Neural cell (in vitro differentiated cells): ENCODE measurements around the gene SS18. TPM values are rescaled to one million over a fixed set of nuclear protein-coding genes. Genes with fewer than 3 reads are reported as not detected.

Experiments
- H2AFZ ChIP-seq: fragments of 200-600, 300-800 bp; sonication (generic), shearing (Covaris generic); 2 replicates; pipeline ENCODE4 v1.6.0; 2014; ENCODE audit warnings: low read depth, mild to moderate bottlenecking, antibody characterized with exemption, low read length, moderate library complexity
- H3F3A ChIP-seq: fragments of 200-600 bp; shearing (Covaris generic); 2 replicates; pipeline ENCODE4 v1.6.1; 2016; ENCODE audit warnings: mild to moderate bottlenecking, moderate library complexity, mixed read lengths, antibody characterized with exemption, low read length; ENCODE audit not compliant: insufficient read depth, poor library complexity, severe bottlenecking
- H3K27ac ChIP-seq: fragments of 200-600, 300-800 bp; sonication (generic), shearing (Covaris generic); 2 replicates; pipeline ENCODE4 v1.5.1; 2014; ENCODE audit warnings: mild to moderate bottlenecking, low read length, moderate library complexity
- H3K27me3 ChIP-seq: fragments of 300-800, 200-600 bp; sonication (generic), shearing (Covaris generic); 2 replicates; pipeline ENCODE4 v1.6.0; 2014; ENCODE audit warnings: mild to moderate bottlenecking, low read depth, low read length, moderate library complexity; ENCODE audit not compliant: insufficient read depth
- H3K36me3 ChIP-seq: fragments of 300-800, 200-600 bp; sonication (generic), shearing (Covaris generic); 2 replicates; pipeline ENCODE4 v1.5.1; 2014; ENCODE audit warnings: mild to moderate bottlenecking, antibody characterized with exemption, low read length, moderate library complexity; ENCODE audit not compliant: insufficient read depth
- H3K4me2 ChIP-seq: fragments of 300-800, 200-600 bp; sonication (generic), shearing (Covaris generic); 2 replicates; pipeline ENCODE4 v1.6.0; 2014; ENCODE audit warnings: mild to moderate bottlenecking, low read length
- H3K4me3 ChIP-seq: fragments of 300-800, 200-600 bp; sonication (generic), shearing (Covaris generic); 2 replicates; pipeline ENCODE4 v1.5.1; 2014; ENCODE audit warnings: mild to moderate bottlenecking, low read length, moderate library complexity
- H3K79me2 ChIP-seq: fragments of 200-600 bp; shearing (Covaris generic); replicated peaks from 2 replicates; pipeline ENCODE4 v1.6.0; 2014; ENCODE audit warnings: mild to moderate bottlenecking, low read length, moderate library complexity; ENCODE audit not compliant: insufficient read depth
- H3K9ac ChIP-seq: fragments of 300-800, 200-600 bp; sonication (generic), shearing (Covaris generic); 2 replicates; pipeline ENCODE4 v1.6.1; 2016; ENCODE audit warnings: mild to moderate bottlenecking, low read length, mixed read lengths
- H3K9me2 ChIP-seq: fragments of 200-600 bp; shearing (Covaris generic); 2 replicates; pipeline ENCODE4 v1.6.1; 2016; ENCODE audit warnings: mild to moderate bottlenecking, low read length, mixed read lengths; ENCODE audit not compliant: insufficient read depth
- H3K9me3 ChIP-seq: fragments of 200-600, 300-800 bp; sonication (generic), shearing (Covaris generic); 2 replicates; pipeline ENCODE4 v1.6.1; 2016; ENCODE audit warnings: mild to moderate bottlenecking, mixed run types, low read length, moderate library complexity, mixed read lengths
- H4K20me1 ChIP-seq: fragments of 200-600 bp; shearing (Covaris generic); 2 replicates; pipeline ENCODE4 v1.6.1; 2016; ENCODE audit warnings: mild to moderate bottlenecking, mixed run types; ENCODE audit not compliant: insufficient read depth
- CTCF ChIP-seq: fragments of 450-650 bp; IDR thresholded peaks from 2 replicates; pipeline ENCODE4 v1.5.1; 2014; ENCODE audit warnings: antibody characterized with exemption, mild to moderate bottlenecking, moderate library complexity; ENCODE audit not compliant: poor library complexity, severe bottlenecking
- EP300 ChIP-seq: fragments of 450-650 bp; conservative IDR thresholded peaks from 2 replicates; pipeline ENCODE4 v1.6.1; 2014; ENCODE audit warnings: antibody characterized with exemption, mild to moderate bottlenecking, moderate library complexity; ENCODE audit not compliant: poor library complexity, severe bottlenecking
- EZH2 ChIP-seq: fragments of 200-600, 300-800 bp; shearing (Covaris generic), sonication (generic); IDR thresholded peaks from 2 replicates; pipeline ENCODE4 v1.6.1; 2014; ENCODE audit warnings: antibody characterized with exemption, low read length, borderline replicate concordance, mild to moderate bottlenecking; ENCODE audit not compliant: insufficient read depth, poor library complexity, severe bottlenecking
- MXI1 ChIP-seq: fragments of 450-650 bp; conservative IDR thresholded peaks from 2 replicates; pipeline ENCODE4 v1.6.1; 2014; ENCODE audit warnings: antibody characterized with exemption, mild to moderate bottlenecking; ENCODE audit not compliant: poor library complexity, severe bottlenecking
- POLR2AphosphoS5 ChIP-seq: IDR thresholded peaks from 2 replicates; pipeline ENCODE4 v1.6.1; 2012
- RAD21 ChIP-seq: fragments of 450-650 bp; conservative IDR thresholded peaks from 2 replicates; pipeline ENCODE4 v1.6.1; 2014; ENCODE audit warnings: antibody characterized with exemption, mild to moderate bottlenecking, moderate library complexity
- SMC3 ChIP-seq: fragments of 450-650 bp; conservative IDR thresholded peaks from 2 replicates; pipeline ENCODE4 v1.6.1; 2014; ENCODE audit warnings: antibody characterized with exemption, mild to moderate bottlenecking, moderate library complexity; ENCODE audit not compliant: poor library complexity
- TAF1 ChIP-seq: IDR thresholded peaks from 2 replicates; pipeline ENCODE4 v1.6.1; 2012; ENCODE audit warnings: low read depth
- polyA plus RNA-seq: library from polyadenylated mRNA; depleted of rRNA; stranded (reverse); fragments of >200 nt; gene quantifications from 2 replicates; pipeline ENCODE4 v1.2.3, GENCODE V29; 2014
- TF ChIP-seq, protein P1 (sequence below): IDR thresholded peaks from 2 replicates; pipeline ENCODE4 v1.6.1; 2012; ENCODE audit warnings: borderline replicate concordance

Gene SS18
- polyA plus RNA-seq, 1 donor from 2014 or later = 62.0 TPM

DNA sequence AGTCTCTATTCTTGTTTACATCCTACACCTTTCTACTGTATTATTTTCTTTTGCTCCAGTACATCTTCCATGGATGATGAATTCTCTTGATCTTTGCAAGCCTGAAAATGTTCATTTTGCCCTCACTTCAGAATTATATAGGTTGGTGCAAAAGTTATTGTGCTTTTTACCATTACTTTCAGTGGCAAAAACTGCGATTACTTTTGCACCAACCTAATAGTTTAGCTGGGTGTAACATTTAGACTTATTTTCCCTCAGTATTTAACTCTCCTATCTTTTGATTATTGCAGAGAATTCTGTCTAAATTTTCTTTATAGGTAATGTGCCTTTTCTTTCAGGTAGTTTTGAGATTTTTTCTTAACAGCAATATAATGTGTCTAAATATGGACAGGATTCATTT, 81.8 kb downstream of the SS18 start:
- H4K20me1 ChIP-seq = no peaks in the 10 kb centered on the region
- no peak overlapping the region for H3K27ac ChIP-seq
- no peak overlapping the region for H3K4me2 ChIP-seq
- H3K4me3 ChIP-seq = no peak overlapping the region
- no peak overlapping the region for H2AFZ ChIP-seq
- no peak overlapping the region for H3K9ac ChIP-seq
- H3K9me3 ChIP-seq = no peaks in the 10 kb centered on the region
- no peaks in the 10 kb centered on the region for H3K9me2 ChIP-seq
- no peaks in the 10 kb centered on the region for H3K36me3 ChIP-seq
- TF ChIP-seq, protein P1, sequence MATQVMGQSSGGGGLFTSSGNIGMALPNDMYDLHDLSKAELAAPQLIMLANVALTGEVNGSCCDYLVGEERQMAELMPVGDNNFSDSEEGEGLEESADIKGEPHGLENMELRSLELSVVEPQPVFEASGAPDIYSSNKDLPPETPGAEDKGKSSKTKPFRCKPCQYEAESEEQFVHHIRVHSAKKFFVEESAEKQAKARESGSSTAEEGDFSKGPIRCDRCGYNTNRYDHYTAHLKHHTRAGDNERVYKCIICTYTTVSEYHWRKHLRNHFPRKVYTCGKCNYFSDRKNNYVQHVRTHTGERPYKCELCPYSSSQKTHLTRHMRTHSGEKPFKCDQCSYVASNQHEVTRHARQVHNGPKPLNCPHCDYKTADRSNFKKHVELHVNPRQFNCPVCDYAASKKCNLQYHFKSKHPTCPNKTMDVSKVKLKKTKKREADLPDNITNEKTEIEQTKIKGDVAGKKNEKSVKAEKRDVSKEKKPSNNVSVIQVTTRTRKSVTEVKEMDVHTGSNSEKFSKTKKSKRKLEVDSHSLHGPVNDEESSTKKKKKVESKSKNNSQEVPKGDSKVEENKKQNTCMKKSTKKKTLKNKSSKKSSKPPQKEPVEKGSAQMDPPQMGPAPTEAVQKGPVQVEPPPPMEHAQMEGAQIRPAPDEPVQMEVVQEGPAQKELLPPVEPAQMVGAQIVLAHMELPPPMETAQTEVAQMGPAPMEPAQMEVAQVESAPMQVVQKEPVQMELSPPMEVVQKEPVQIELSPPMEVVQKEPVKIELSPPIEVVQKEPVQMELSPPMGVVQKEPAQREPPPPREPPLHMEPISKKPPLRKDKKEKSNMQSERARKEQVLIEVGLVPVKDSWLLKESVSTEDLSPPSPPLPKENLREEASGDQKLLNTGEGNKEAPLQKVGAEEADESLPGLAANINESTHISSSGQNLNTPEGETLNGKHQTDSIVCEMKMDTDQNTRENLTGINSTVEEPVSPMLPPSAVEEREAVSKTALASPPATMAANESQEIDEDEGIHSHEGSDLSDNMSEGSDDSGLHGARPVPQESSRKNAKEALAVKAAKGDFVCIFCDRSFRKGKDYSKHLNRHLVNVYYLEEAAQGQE = no peak
- no peak for TF ChIP-seq POLR2AphosphoS5
- no peak for TF ChIP-seq MXI1
- TF ChIP-seq RAD21 = no peak
- TF ChIP-seq CTCF = no peak
- TF ChIP-seq TAF1 = no peak
- TF ChIP-seq SMC3 = no peak
- TF ChIP-seq EZH2 = no peak
- TF ChIP-seq EP300 = no peak
- H3K27me3 ChIP-seq = no peaks in the 10 kb centered on the region
- H3K79me2 ChIP-seq = no peaks in the 10 kb centered on the region
- H3F3A ChIP-seq = no peaks in the 10 kb centered on the region

DNA sequence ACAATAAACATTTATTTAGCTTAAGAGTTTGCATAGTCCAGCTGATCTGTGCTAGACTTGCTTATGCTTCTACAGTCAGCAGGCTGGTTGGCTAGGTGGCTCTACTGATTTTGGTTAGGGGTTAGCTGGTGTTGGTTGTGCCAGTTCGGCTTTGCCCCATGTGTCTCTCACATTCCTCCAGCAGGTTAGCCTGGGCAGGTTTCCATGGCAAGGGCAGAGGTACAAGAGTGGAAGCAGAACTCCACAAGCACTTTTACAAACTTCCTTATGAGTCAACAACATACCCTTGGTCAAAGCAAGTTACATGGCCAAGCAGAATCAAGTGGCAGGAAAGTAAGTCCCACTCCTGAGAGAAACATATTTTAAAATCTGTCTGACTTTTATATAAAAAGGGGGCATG, 82.3 kb downstream of the SS18 start:
- Histone ChIP-seq H3K9me3 (no peaks in the 10 kb centered on the region), H3K9ac (no peak overlapping the region), H3K79me2 (no peaks in the 10 kb centered on the region), H3K9me2 (no peaks in the 10 kb centered on the region), H2AFZ (no peak overlapping the region), H3K36me3 (no peaks in the 10 kb centered on the region), H3K4me2 (no peak overlapping the region), H3K27ac (no peak overlapping the region), H3F3A (no peaks in the 10 kb centered on the region), H3K4me3 (no peak overlapping the region), H3K27me3 (no peaks in the 10 kb centered on the region), H4K20me1 (no peaks in the 10 kb centered on the region)
- no peak for TF ChIP-seq RAD21
- TF ChIP-seq POLR2AphosphoS5 = no peak
- TF ChIP-seq, protein P1 = no peak
- TF ChIP-seq EP300 = no peak
- TF ChIP-seq TAF1 = no peak
- TF ChIP-seq SMC3 = no peak
- TF ChIP-seq CTCF = no peak
- TF ChIP-seq MXI1 = no peak
- TF ChIP-seq EZH2 = no peak
